HepG2 (cell line): ENCODE results near the gene CEP170.
"Not testable (repeated sequence)": the region's sequence is repeated elsewhere in the genome, so short reads cannot be mapped to it uniquely, and the experiment has no call there.

ENCODE experiments used
- CBFB ChIP-seq: sonication (generic); formaldehyde crosslinking; IDR thresholded peaks from 2 replicates; pipeline ENCODE4 v1.4.0; 2020; ENCODE audit warnings: missing genetic modification reagents
- CHD4 ChIP-seq: fragments of 200-600 bp; sonication (generic); IDR thresholded peaks from 2 replicates; pipeline ENCODE4 v1.7.0; 2017; ENCODE audit warnings: mild to moderate bottlenecking, low read length, borderline replicate concordance
- HNF4G ChIP-seq, 2 experiments: sonication (generic) in 1 of 2; formaldehyde crosslinking in 1 of 2; IDR thresholded peaks; 2 replicates each; pipeline versions ENCODE4 v1.4.0 to v1.6.1; 2011 to 2020; ENCODE audit warnings: borderline replicate concordance in 2 of 2, low read depth in 2 of 2, mild to moderate bottlenecking in 2 of 2, low read length in 1 of 2, missing genetic modification reagents in 1 of 2, moderate library complexity in 1 of 2
- ZFP36 ChIP-seq: fragments of 150-350 bp; IDR thresholded peaks from 2 replicates; pipeline ENCODE4 v1.6.1; 2018; ENCODE audit warnings: borderline replicate concordance, low read length, low read depth; ENCODE audit not compliant: partially characterized antibody
- ZNF83 ChIP-seq: sonication (generic); formaldehyde crosslinking; IDR thresholded peaks from 2 replicates; pipeline ENCODE4 v1.4.0; 2020; ENCODE audit warnings: missing genetic modification reagents, mild to moderate bottlenecking, borderline replicate concordance
- TF ChIP-seq, protein P1 (sequence below): sonication (generic); formaldehyde crosslinking; IDR thresholded peaks from 2 replicates; pipeline ENCODE4 v1.4.0; 2020; ENCODE audit warnings: mild to moderate bottlenecking, missing genetic modification reagents
- TF ChIP-seq, protein P2 (sequence below): IDR thresholded peaks from 2 replicates; pipeline ENCODE4 v1.6.1; 2012; ENCODE audit warnings: inconsistent platforms

DNA sequence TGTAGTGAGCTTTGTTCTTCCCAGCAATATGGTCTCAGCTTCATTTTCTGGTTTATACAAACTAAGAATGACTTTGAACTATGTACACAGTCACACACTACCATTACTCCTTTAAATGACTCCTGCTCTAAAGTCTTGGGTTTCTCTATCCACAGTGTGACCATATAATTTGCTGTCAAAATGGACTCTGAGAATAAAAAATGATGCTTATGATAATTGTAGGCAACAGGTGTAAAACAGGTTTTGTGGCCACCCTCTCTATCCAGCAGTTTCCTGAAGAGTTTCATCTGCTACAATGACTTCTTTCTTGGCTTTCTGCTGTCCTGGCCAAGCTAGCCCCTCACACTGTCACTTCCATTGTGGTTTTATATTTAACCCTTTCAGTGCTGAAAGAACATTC, 71.4 kb downstream of the CEP170 start:
- TF ChIP-seq CHD4; CBFB (CRISPR knock-in tag); HNF4G (IDR thresholded peaks at IDR 0.05; ENCODE audit: borderline replicate concordance, low read depth, low read length); HNF4G (CRISPR knock-in tag; IDR thresholded peaks at IDR 0.05; ENCODE audit: borderline replicate concordance, low read depth); ZNF83 (CRISPR knock-in tag); ZFP36: not testable (repeated sequence)
- TF ChIP-seq, protein P1, sequence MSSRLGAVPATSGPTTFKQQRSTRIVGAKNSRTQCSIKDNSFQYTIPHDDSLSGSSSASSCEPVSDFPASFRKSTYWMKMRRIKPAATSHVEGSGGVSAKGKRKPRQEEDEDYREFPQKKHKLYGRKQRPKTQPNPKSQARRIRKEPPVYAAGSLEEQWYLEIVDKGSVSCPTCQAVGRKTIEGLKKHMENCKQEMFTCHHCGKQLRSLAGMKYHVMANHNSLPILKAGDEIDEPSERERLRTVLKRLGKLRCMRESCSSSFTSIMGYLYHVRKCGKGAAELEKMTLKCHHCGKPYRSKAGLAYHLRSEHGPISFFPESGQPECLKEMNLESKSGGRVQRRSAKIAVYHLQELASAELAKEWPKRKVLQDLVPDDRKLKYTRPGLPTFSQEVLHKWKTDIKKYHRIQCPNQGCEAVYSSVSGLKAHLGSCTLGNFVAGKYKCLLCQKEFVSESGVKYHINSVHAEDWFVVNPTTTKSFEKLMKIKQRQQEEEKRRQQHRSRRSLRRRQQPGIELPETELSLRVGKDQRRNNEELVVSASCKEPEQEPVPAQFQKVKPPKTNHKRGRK (CRISPR knock-in tag), result not testable (repeated sequence)
- TF ChIP-seq, protein P2, sequence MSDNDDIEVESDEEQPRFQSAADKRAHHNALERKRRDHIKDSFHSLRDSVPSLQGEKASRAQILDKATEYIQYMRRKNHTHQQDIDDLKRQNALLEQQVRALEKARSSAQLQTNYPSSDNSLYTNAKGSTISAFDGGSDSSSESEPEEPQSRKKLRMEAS, result not testable (repeated sequence)
